GM20000 (cell line): ENCODE results near the gene CREB3L1.

Experiments used
- DNase-seq: peaks from one replicate; pipeline ENCODE4 v3.0.0; 2012; ENCODE audit warnings: low spot score
- CTCF ChIP-seq: IDR thresholded peaks from 2 replicates; pipeline ENCODE4 v1.5.1; 2012; ENCODE audit warnings: mild to moderate bottlenecking, control low read depth; ENCODE audit errors: extremely low read depth, missing control alignments

Gene CREB3L1

GRCh38 chr11:46341454-46341853 lies 64.0 kb downstream of the CREB3L1 start:
- no peak for DNase-seq
- no peak for TF ChIP-seq CTCF

GRCh38 chr11:46342239-46342638 lies 64.8 kb downstream of the CREB3L1 start:
- no peak for DNase-seq
- no peak for TF ChIP-seq CTCF

- no peak for DNase-seq
- TF ChIP-seq CTCF: no peak
Measured at GRCh38 chr11:46343520-46343919, 66.1 kb downstream of the CREB3L1 start.

- DNase-seq: peak; percentile 76
- no peak for TF ChIP-seq CTCF
Measured at GRCh38 chr11:46345131-46345597, 67.7 kb downstream of the CREB3L1 start.

GRCh38 chr11:46345881-46346484 lies 68.5 kb downstream of the CREB3L1 start:
- no peak for TF ChIP-seq CTCF
- DNase-seq: no peak

GRCh38 chr11:46346886-46347636 lies 69.6 kb downstream of the CREB3L1 start, which contains the start of gene DGKZ:
Gene DGKZ (plus strand): TSS chr11:46347463. CDS start chr11:46347660, 197 bp downstream.
- DNase-seq: peak; percentile 97
- peak; percentile 94 for TF ChIP-seq CTCF

GRCh38 chr11:46347637-46348311 lies 70.3 kb downstream of the CREB3L1 start:
- TF ChIP-seq CTCF: no peak
- DNase-seq: no peak
